ENCODE data around the gene THSD7B. TPM values are rescaled to one million over a fixed set of nuclear protein-coding genes. Genes with fewer than 3 reads are reported as not detected.

THSD7B gene
- total and polyA plus RNA-seq, 2 experiments from 2014 or later: 0.86 to 3.8 TPM

DNA sequence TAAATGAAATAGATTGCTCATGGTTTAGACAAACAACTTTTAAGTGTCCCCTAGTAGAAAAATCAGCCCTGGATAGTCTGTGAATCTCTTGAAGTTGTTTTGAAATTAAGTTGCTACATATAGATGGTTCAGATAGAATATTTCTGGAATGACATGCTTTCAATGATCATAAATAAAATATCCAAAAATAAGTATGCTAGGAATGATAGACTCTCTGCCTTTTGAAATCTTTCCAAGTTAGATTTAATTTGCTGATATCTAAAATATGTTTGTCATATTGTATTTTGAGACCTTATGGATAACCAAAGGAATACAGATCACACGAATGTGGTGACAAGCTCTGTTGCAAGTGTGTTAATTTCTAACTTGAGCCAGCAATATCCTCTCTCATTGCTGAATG lies 488.7 kb downstream of the THSD7B start:
- DNase-seq (ENCODE audit: low spot score) (no peak), ATAC-seq (no peak)
- Histone ChIP-seq H3K9me2 (ENCODE audit: insufficient read depth) (no peaks in the 10 kb centered on the region), H3K4me3 (no peak overlapping the region), H3K4me2 (no peak overlapping the region), H4K20me1 (replicated peaks; ENCODE audit: insufficient read depth) (no peaks in the 10 kb centered on the region), H2AFZ (no peak overlapping the region), H3K36me3 (ENCODE audit: insufficient read depth) (no peaks in the 10 kb centered on the region), H3K27me3 (ENCODE audit: insufficient read depth) (no peaks in the 10 kb centered on the region), H3K27ac (ENCODE audit: low read depth) (no peak overlapping the region), H3F3A (replicated peaks; ENCODE audit: low read depth) (no peaks in the 10 kb centered on the region), H3K79me2 (replicated peaks; ENCODE audit: insufficient read depth) (no peaks in the 10 kb centered on the region), H3K4me1 (ENCODE audit: insufficient read depth) (no peaks in the 10 kb centered on the region; the same call in 1 of the 2 replicates)
- Mint-ChIP-seq H3K27ac (no peak overlapping the region), H3K36me3 (ENCODE audit: low read depth) (no peaks in the 10 kb centered on the region), H3K9me3 (no peaks in the 10 kb centered on the region; the same call in 2 of the 3 replicates), H3K4me3 (no peak overlapping the region), H3K4me1 (peaks cover 8% of the 10 kb centered on the region), H3K27me3 (ENCODE audit: insufficient read depth, low read depth, poor library complexity) (no peaks in the 10 kb centered on the region)
- TF ChIP-seq STAT1 (IDR thresholded peaks at IDR 0.05; ENCODE audit: unreplicated experiment) (no peak), JUNB (IDR thresholded peaks at IDR 0.05; ENCODE audit: unreplicated experiment) (no peak), ZNF331 (CRISPR knock-in tag; IDR thresholded peaks at IDR 0.05; ENCODE audit: low read depth) (no peak), CREB1 (CRISPR knock-in tag; IDR thresholded peaks at IDR 0.05; ENCODE audit: low read depth) (no peak), EZH2 (IDR thresholded peaks at IDR 0.05; ENCODE audit: low read depth, unreplicated experiment) (no peak), POLR2AphosphoS5 (IDR thresholded peaks at IDR 0.05; ENCODE audit: low read depth) (no peak), ZNF114 (CRISPR knock-in tag; IDR thresholded peaks at IDR 0.05) (no peak), NANOG (IDR thresholded peaks at IDR 0.05; ENCODE audit: borderline replicate concordance) (no peak)
- TF ChIP-seq, protein P1, sequence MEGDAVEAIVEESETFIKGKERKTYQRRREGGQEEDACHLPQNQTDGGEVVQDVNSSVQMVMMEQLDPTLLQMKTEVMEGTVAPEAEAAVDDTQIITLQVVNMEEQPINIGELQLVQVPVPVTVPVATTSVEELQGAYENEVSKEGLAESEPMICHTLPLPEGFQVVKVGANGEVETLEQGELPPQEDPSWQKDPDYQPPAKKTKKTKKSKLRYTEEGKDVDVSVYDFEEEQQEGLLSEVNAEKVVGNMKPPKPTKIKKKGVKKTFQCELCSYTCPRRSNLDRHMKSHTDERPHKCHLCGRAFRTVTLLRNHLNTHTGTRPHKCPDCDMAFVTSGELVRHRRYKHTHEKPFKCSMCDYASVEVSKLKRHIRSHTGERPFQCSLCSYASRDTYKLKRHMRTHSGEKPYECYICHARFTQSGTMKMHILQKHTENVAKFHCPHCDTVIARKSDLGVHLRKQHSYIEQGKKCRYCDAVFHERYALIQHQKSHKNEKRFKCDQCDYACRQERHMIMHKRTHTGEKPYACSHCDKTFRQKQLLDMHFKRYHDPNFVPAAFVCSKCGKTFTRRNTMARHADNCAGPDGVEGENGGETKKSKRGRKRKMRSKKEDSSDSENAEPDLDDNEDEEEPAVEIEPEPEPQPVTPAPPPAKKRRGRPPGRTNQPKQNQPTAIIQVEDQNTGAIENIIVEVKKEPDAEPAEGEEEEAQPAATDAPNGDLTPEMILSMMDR (conservative IDR thresholded peaks at IDR 0.05; ENCODE audit: low read depth in 2 of 2): no peak
- TF ChIP-seq, protein P2, sequence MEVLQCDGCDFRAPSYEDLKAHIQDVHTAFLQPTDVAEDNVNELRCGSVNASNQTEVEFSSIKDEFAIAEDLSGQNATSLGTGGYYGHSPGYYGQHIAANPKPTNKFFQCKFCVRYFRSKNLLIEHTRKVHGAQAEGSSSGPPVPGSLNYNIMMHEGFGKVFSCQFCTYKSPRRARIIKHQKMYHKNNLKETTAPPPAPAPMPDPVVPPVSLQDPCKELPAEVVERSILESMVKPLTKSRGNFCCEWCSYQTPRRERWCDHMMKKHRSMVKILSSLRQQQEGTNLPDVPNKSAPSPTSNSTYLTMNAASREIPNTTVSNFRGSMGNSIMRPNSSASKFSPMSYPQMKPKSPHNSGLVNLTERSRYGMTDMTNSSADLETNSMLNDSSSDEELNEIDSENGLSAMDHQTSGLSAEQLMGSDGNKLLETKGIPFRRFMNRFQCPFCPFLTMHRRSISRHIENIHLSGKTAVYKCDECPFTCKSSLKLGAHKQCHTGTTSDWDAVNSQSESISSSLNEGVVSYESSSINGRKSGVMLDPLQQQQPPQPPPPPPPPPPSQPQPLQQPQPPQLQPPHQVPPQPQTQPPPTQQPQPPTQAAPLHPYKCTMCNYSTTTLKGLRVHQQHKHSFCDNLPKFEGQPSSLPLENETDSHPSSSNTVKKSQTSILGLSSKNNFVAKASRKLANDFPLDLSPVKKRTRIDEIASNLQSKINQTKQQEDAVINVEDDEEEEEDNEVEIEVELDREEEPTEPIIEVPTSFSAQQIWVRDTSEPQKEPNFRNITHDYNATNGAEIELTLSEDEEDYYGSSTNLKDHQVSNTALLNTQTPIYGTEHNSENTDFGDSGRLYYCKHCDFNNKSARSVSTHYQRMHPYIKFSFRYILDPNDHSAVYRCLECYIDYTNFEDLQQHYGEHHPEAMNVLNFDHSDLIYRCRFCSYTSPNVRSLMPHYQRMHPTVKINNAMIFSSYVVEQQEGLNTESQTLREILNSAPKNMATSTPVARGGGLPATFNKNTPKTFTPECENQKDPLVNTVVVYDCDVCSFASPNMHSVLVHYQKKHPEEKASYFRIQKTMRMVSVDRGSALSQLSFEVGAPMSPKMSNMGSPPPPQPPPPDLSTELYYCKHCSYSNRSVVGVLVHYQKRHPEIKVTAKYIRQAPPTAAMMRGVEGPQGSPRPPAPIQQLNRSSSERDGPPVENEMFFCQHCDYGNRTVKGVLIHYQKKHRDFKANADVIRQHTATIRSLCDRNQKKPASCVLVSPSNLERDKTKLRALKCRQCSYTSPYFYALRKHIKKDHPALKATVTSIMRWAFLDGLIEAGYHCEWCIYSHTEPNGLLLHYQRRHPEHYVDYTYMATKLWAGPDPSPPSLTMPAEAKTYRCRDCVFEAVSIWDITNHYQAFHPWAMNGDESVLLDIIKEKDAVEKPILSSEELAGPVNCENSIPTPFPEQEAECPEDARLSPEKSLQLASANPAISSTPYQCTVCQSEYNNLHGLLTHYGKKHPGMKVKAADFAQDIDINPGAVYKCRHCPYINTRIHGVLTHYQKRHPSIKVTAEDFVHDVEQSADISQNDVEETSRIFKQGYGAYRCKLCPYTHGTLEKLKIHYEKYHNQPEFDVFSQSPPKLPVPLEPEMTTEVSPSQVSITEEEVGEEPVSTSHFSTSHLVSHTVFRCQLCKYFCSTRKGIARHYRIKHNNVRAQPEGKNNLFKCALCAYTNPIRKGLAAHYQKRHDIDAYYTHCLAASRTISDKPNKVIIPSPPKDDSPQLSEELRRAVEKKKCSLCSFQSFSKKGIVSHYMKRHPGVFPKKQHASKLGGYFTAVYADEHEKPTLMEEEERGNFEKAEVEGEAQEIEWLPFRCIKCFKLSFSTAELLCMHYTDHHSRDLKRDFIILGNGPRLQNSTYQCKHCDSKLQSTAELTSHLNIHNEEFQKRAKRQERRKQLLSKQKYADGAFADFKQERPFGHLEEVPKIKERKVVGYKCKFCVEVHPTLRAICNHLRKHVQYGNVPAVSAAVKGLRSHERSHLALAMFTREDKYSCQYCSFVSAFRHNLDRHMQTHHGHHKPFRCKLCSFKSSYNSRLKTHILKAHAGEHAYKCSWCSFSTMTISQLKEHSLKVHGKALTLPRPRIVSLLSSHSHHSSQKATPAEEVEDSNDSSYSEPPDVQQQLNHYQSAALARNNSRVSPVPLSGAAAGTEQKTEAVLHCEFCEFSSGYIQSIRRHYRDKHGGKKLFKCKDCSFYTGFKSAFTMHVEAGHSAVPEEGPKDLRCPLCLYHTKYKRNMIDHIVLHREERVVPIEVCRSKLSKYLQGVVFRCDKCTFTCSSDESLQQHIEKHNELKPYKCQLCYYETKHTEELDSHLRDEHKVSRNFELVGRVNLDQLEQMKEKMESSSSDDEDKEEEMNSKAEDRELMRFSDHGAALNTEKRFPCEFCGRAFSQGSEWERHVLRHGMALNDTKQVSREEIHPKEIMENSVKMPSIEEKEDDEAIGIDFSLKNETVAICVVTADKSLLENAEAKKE (CRISPR knock-in tag; IDR thresholded peaks at IDR 0.05): no peak
- TF ChIP-seq, protein P3, sequence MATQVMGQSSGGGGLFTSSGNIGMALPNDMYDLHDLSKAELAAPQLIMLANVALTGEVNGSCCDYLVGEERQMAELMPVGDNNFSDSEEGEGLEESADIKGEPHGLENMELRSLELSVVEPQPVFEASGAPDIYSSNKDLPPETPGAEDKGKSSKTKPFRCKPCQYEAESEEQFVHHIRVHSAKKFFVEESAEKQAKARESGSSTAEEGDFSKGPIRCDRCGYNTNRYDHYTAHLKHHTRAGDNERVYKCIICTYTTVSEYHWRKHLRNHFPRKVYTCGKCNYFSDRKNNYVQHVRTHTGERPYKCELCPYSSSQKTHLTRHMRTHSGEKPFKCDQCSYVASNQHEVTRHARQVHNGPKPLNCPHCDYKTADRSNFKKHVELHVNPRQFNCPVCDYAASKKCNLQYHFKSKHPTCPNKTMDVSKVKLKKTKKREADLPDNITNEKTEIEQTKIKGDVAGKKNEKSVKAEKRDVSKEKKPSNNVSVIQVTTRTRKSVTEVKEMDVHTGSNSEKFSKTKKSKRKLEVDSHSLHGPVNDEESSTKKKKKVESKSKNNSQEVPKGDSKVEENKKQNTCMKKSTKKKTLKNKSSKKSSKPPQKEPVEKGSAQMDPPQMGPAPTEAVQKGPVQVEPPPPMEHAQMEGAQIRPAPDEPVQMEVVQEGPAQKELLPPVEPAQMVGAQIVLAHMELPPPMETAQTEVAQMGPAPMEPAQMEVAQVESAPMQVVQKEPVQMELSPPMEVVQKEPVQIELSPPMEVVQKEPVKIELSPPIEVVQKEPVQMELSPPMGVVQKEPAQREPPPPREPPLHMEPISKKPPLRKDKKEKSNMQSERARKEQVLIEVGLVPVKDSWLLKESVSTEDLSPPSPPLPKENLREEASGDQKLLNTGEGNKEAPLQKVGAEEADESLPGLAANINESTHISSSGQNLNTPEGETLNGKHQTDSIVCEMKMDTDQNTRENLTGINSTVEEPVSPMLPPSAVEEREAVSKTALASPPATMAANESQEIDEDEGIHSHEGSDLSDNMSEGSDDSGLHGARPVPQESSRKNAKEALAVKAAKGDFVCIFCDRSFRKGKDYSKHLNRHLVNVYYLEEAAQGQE (IDR thresholded peaks at IDR 0.05; ENCODE audit: unreplicated experiment): no peak
- TF ChIP-seq, protein P4, sequence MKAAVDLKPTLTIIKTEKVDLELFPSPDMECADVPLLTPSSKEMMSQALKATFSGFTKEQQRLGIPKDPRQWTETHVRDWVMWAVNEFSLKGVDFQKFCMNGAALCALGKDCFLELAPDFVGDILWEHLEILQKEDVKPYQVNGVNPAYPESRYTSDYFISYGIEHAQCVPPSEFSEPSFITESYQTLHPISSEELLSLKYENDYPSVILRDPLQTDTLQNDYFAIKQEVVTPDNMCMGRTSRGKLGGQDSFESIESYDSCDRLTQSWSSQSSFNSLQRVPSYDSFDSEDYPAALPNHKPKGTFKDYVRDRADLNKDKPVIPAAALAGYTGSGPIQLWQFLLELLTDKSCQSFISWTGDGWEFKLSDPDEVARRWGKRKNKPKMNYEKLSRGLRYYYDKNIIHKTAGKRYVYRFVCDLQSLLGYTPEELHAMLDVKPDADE (IDR thresholded peaks at IDR 0.05): no peak
